Stimulated activated CD8-positive, alpha-beta memory T cell treated with anti-CD3 and anti-CD28 coated beads, Interleukin-7, amount 100 ng/mL, for 1 hour (primary cell): ENCODE results near the gene MECR.

Experiments used
- DNase-seq, 2 donors: peaks; one replicate each; pipeline ENCODE4 v3.0.0-alpha.2; 2020; ENCODE audit warnings: low read depth in 2 of 2

Gene MECR

DNA sequence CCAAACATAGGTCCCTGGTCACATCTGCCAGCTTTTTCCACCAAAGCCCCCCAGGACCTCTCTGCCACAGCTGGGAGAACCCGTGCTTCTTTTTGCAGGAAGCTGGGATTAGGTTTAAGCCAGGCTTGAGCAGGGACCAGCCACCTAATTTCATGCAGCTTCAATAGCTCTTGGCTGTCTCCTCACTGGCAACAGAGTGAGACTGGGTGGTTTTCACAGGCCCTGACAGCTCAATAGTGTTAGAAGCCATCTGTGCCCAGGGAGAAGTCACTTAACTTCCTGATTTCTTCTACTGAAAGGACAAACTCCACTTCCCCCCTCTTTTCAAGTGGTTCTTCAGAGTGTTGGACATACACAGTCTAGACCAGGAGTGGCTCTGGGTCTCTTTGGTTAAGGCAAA is 28.7 kb downstream of the MECR start:
- no peak for DNase-seq

DNA sequence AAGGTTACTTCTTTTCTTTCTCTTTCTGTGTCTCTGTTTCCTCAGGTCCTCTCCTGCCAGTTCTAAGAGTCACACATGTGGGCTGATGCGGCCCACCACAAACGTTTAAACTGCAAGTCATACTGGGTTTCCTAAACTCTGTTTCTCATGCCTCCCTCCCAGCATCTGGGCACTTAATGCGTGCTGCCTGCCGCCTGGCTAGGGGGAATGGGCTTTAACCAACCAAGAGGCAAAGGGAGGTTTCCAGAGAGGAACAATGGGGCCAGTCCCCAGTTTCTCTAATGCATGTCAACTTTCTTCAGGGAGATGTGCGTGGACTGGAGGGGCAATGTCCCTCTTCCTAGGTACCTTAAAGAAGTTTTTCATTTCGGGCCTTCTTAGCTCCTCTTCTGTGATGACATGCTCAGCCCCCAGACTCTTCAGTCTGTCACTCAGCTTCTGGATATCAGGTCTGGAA is 29.1 kb downstream of the MECR start:
- DNase-seq = no peak

- no peak for DNase-seq
Observed at GRCh38 chr1:29200906-29201594, 29.7 kb downstream of the MECR start.

GRCh38 chr1:29197993-29198392 is 32.7 kb downstream of the MECR start:
- DNase-seq = no peak

DNA sequence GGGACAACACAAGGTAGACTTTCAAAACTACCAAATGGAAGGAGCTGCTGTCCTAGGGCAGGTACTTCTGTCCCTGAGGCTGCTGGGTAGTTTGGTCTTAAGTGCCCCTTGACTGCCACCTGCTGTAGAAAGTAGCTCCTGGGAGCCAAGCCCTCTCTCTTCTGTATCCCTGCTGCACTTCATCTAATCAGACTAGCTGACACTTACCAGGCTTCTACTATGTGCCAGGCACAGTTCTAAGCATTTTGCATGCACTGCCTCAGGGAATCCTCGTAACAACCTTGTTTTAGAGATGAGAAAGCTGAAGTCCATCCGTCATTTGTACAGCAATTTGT is 33.2 kb downstream of the MECR start:
- DNase-seq = no peak

GRCh38 chr1:29196863-29197589 is 33.7 kb downstream of the MECR start:
- DNase-seq = no peak

DNA sequence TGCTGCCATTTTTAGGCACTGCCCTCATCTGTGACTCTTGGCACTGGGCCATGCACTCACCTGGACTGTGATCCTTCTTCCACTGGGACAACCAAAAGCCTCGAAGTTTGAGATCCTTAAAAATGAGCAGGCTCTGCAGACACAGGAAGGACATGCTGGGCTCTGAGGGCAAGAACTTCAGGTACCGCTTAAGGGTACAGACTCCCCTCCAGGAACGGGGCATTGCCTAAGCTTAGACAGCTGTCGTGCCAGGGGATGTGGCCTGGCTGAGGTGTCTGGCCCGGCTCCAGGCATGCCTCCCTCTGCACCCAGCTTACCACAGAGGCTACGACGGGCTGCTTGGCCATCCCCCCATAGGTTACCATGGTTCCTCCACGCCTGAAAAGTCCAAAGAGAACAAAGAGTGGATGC is 34.8 kb downstream of the MECR start:
- DNase-seq = no peak

GRCh38 chr1:29193879-29194455 is 36.8 kb downstream of the MECR start:
- DNase-seq = no peak

DNA sequence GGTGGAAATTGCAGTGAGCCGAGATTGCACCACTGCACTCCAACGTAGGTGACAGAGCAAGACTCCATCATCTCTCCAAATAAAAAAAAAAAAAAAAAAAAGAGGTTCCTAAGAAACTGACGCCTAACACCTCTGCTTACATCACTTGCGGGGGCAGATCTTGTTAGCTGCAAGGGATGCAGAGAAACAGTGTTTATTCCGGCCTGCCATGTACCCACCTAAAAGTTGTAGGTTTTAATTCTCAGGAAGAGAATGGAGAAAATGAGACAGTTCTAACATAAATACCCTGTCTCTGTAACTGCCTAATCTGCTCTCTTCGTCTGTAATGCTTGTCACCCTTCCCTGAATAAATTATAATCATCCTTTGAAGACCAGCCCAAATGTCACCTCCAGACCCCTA is 40.0 kb downstream of the MECR start:
- DNase-seq = no peak

GRCh38 chr1:29186707-29187106 is 44.0 kb downstream of the MECR start:
- DNase-seq = no peak

- DNase-seq = no peak
Observed at GRCh38 chr1:29186252-29186651, 44.5 kb downstream of the MECR start.

DNA sequence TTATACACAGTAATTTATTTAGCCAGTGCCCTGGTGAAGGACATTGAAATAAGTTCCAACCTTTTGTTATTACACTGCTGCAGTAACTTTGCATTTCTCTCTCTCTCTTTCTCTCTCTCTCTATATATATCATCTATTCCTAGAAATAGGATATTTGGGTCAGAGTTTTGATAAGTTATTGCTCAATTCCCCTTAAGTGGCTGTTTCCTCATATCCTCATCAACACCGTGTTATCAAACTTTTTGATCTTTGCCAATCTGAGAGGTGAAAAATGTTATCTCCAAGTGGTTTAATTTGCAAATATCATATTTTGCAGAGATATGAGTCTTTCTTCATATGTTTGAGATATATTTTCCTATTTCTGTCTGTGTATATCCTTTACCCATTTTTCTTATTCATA is 47.4 kb downstream of the MECR start:
- no peak for DNase-seq

GRCh38 chr1:29181413-29182225 is 49.1 kb downstream of the MECR start, which contains the start of gene SRSF4:
Gene SRSF4, minus strand, starts transcription at chr1:29181900. Its CDS starts 148 bp downstream, at chr1:29181752.
- DNase-seq = peak; percentile 97 to 98

- DNase-seq = peak in 1 of 2 donors; percentile 3
Observed at GRCh38 chr1:29180497-29181412, 50.0 kb downstream of the MECR start.

GRCh38 chr1:29179641-29180184 is 51.0 kb downstream of the MECR start:
- DNase-seq = no peak

DNA sequence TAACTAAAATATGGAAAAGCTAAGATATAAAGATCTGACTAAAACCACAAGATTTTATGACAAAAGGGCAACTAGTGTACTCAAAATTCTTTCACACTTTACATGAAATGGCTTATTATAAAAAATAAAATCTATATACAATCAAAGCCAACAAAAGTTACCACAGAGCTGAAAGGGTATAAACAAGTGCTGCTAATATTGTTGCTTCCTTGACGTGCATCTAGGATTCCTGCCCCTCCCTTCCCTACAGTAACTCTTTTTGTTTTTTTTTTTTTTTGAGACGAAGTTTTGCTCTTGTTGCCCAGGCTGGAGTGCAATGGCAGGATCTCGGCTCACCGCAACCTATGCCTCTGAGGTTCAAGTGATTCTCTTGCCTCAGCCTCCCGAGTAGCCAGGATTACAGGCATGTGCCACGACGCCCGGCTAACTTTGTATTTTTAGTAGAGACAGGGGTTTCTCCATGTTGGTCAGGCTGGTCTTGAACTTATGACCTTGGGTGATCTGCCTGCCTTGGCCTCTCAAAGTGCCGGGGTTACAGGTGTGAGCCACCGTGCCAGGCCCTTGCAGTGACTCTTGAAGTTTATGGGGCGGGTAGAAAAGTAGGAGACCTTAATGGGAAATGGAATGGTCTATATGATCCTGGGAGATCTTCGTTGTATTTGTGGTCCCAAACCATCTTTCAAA is 53.6 kb downstream of the MECR start:
- no peak for DNase-seq

DNA sequence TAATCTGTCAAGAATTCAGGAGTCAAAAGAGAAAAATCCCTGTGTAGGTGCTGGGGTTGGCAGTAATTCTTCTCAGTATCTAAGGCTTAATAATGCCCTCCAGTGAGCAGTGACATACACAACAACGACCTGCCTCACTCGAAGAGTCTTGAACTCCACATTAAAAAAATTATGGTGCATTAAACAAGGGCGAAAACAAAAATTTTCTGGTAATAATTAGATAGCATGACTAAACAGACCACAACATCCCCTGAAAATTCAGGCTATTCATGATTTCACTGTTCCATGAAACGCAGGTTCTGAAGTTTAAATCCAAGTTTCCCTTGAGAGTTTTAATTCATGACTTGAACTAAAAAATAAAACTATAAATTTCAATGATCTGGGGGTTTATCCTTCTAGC is 54.2 kb downstream of the MECR start:
- DNase-seq = no peak

GRCh38 chr1:29172415-29172939 is 58.3 kb downstream of the MECR start:
- no peak for DNase-seq

- no peak for DNase-seq
Observed at GRCh38 chr1:29171521-29171920, 59.2 kb downstream of the MECR start.

DNA sequence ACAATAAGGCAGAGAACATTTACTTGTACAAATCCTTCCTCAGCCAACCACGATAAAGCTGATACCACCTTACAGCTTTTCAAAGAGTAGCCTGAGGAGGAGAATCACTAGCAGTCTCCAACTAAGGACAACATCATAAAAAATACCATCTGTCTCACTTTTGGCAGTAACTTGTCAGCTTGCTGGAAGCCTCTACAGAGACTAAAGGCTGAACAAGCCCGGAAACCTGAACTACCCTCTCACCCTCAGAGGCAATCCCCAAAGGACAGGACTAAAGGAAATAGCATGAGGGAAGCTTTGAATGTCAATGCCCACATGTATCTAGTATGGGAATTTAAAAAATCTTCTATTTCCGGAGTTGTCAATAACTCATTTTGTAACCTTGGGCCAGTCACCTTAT is 59.6 kb downstream of the MECR start:
- DNase-seq = no peak
